ENCODE results near the gene DHRS3.

DHRS3 gene

DNA sequence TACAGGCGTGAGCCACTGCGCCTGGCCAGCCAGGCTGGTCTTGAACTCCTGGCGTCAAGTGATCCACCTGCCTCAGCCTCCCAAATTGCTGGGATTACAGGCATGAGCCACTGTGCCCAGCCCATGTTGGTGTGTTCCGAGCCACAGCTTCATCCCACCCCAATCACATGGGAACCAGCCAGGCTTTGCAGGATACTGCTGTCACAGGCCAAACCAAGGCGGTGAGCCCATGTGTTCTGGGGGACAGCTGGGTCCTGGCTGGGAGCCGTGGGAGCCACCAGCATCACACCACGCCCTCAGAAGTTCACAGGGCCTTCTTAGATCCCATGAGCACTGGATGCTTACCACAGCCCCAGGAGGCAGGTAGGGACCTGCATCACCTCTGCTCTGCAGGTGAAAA lies 56.9 kb downstream of the DHRS3 start:
- Histone ChIP-seq H3K27ac (ENCODE audit: low read depth, low read length) (no peak overlapping the region), H3K9me3 (ENCODE audit: control insufficient read depth, insufficient read depth, low read depth, low read length) (peaks cover 23% of the 10 kb centered on the region), H3K36me3 (ENCODE audit: control insufficient read depth, insufficient read depth, low read length) (no peaks in the 10 kb centered on the region), H3K4me1 (ENCODE audit: control insufficient read depth, insufficient read depth, low read length) (peaks cover 3% of the 10 kb centered on the region; the same call in 1 of the 2 replicates), H3K4me3 (ENCODE audit: low read depth, low read length) (no peak overlapping the region), H3K27me3 (ENCODE audit: control insufficient read depth, insufficient read depth, low read length) (no peaks in the 10 kb centered on the region), H3K9ac (ENCODE audit: low read length) (no peak overlapping the region)

DNA sequence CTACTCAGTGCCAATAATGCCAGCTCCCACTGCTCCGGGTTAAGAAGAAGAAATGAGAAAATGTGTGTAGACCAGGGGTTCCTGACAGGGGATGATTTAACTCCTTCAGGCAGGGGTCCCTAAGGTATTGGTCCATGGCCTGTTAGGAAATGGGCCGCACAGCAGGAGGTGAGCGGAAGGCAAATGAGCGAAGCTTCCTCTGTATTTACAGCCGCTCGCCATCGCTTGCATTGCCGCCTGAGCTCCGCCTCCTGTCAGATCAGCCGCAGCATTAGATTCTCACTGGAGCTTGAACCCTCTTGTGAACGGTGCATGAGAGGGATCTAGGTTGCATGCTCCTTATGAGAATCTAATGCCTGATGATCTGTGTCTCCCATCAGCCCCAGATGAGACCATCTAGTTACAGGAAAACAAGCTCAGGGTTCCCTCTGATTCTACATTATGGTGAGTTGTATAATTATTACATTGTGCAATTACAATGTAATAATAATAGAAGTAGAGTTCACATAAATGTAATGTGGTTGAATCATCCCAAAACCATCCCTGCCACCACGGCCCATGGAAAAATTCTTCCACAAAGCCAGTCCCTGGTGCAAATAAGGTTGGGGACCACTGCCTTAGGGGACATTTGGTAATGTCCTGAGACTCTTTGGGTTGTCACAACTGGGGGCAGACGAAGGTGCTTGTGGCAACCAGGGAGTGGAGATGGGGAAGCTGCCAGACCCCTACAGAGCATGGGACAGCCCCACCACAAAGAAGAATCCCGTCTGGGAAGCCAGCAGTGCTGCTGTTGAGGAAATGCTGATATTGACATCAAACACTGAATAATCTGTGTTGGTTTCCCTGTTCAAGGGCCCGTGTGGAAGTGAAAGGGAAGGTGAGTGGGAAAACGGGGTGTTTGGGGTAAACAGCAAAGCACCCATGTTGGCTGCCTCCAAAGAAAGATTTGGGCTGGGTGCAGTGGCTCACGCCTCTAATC lies 60.8 kb downstream of the DHRS3 start:
- H3K9ac ChIP-seq (ENCODE audit: low read length) = no peak overlapping the region
- no peak overlapping the region for H3K27ac ChIP-seq (ENCODE audit: low read depth, low read length)

DNA sequence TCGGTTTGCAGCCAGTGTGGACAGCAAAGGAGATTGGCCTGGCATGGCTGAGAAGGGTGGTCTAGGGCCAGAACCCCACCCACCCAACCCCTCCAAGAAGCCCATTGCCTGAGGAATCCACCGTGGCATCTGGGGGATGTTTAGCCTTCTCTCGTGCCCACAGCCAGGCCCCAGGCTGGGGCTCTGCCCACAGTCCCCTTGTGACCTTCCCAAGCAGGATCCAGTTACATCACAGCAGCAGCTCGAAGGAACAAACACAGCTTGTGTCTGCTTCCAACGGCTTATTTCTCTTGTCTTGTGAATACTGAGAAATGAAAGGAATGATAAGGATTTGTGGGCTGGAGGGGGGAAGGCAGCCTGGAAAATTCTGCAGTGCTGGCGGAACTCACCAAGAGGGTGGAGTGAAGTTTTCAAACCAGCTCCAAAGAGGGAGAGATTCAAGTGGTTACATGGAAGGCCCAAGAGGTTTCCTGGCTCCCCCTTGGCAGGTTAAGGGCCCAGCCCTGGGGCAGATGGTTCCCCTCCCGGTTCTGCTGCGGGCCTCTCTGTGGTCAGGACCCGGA lies 61.6 kb downstream of the DHRS3 start:
- Histone ChIP-seq H3K36me3 (ENCODE audit: control insufficient read depth, insufficient read depth, low read length) (no peaks in the 10 kb centered on the region), H3K4me1 (ENCODE audit: control insufficient read depth, insufficient read depth, low read length) (peaks cover 6% of the 10 kb centered on the region; the same call in 1 of the 2 replicates), H3K9me3 (ENCODE audit: control insufficient read depth, insufficient read depth, low read depth, low read length) (peaks cover 3% of the 10 kb centered on the region), H3K9ac (ENCODE audit: low read length) (no peak overlapping the region), H3K27me3 (ENCODE audit: control insufficient read depth, insufficient read depth, low read length) (no peaks in the 10 kb centered on the region), H3K27ac (ENCODE audit: low read depth, low read length) (no peak overlapping the region), H3K4me3 (ENCODE audit: low read depth, low read length) (no peak overlapping the region)

More for the DNA sequence above, 60.8 kb downstream of the DHRS3 start:
- peaks cover 6% of the 10 kb centered on the region; the same call in 1 of the 2 replicates for H3K4me1 ChIP-seq (ENCODE audit: control insufficient read depth, insufficient read depth, low read length)
- H3K9me3 ChIP-seq (ENCODE audit: control insufficient read depth, insufficient read depth, low read depth, low read length) = peaks cover 3% of the 10 kb centered on the region
- H3K36me3 ChIP-seq (ENCODE audit: control insufficient read depth, insufficient read depth, low read length) = no peaks in the 10 kb centered on the region
- no peaks in the 10 kb centered on the region for H3K27me3 ChIP-seq (ENCODE audit: control insufficient read depth, insufficient read depth, low read length)
- H3K4me3 ChIP-seq (ENCODE audit: low read depth, low read length) = no peak overlapping the region

DNA sequence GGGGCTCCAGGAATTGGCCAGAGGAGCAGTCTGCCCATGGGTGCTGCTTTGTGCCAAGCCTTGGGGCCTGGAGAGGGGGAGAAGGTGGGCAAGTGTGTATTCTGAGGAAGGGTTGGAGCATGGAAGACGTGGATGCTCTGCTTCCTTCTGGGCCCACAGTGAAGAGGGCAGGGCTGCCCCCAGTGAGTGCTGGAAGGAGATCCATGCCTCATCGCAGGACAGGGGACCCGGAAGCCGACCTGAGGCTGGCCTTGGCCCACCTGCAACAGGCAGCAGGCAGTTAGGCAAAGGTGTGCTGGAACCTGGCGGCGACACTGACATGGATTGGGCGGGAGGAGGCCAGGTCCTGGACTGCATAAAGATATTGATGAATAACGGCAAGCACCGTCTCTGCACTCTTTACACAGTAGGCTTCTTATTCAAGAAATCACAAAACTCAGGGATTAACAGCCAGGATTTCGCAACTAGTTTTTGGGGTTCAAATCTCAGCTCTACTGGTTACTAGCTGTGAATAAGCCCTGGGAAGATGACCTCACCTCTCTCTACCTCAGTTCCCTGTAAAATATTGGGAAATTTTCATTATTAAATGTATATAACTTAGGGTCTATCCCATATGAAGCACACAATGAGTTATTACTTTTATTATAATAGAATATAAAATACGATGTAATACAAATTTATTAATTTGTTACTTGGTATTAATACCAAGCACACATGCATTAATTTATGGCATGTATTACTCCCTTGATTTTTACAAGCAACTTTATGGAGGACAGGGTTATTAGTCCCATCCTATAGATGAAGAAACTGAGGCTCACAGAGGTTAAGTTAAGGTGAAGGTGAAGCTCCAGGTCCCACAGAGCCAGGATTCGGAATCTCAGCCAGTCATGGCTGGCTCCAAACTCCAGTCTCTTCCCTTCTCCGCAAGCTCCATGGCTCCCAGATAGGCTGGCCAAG lies 62.3 kb downstream of the DHRS3 start:
- Histone ChIP-seq H3K4me3 (ENCODE audit: low read depth, low read length) (no peak overlapping the region), H3K9ac (ENCODE audit: low read length) (no peak overlapping the region), H3K36me3 (ENCODE audit: control insufficient read depth, insufficient read depth, low read length) (no peaks in the 10 kb centered on the region), H3K27ac (ENCODE audit: low read depth, low read length) (no peak overlapping the region), H3K27me3 (ENCODE audit: control insufficient read depth, insufficient read depth, low read length) (no peaks in the 10 kb centered on the region), H3K9me3 (ENCODE audit: control insufficient read depth, insufficient read depth, low read depth, low read length) (peaks cover 3% of the 10 kb centered on the region), H3K4me1 (ENCODE audit: control insufficient read depth, insufficient read depth, low read length) (peaks cover 6% of the 10 kb centered on the region; the same call in 1 of the 2 replicates)

DNA sequence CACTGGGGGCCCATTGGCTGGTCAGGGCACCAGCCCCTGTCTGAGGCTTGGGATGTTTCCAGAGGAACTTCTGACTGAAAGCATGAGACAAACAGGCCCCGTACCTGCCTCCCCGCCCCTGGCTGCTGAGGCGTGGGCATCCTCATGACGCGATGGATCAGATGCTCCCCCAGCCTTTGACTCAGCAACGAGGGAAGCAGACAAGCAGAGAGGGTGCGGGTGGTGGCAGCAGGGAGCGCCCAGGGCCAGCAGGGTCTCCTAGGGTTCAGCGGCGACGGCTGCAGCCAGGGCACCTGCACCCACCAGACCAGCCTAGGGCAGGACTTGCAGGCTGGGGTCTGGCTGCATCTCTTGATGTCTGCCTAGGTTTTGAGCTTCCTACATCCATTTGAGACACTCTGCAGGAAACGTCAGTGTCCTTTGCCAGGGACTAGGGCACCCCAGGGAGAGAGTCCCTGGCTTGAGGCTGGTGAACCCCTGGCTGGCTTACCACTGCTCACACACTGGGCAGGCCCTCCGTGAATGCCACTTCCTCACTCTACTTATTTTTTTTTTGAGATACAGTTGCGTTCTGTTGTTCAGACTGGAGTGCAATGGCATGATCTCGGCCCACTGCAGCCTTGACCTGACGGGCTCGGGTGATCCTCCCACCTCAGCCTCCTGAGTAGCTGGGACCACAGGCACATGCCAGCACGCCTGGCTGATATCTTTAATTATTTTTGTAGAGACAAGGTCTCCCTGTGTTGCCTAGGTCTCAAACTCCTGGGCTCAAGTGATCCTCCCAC lies 63.3 kb downstream of the DHRS3 start:
- Histone ChIP-seq H3K4me3 (ENCODE audit: low read depth, low read length) (no peak overlapping the region), H3K4me1 (ENCODE audit: control insufficient read depth, insufficient read depth, low read length) (peaks cover 9% of the 10 kb centered on the region; the same call in 1 of the 2 replicates), H3K36me3 (ENCODE audit: control insufficient read depth, insufficient read depth, low read length) (no peaks in the 10 kb centered on the region), H3K9me3 (ENCODE audit: control insufficient read depth, insufficient read depth, low read depth, low read length) (peaks cover 3% of the 10 kb centered on the region), H3K27me3 (ENCODE audit: control insufficient read depth, insufficient read depth, low read length) (no peaks in the 10 kb centered on the region), H3K27ac (ENCODE audit: low read depth, low read length) (no peak overlapping the region), H3K9ac (ENCODE audit: low read length) (no peak overlapping the region)

DNA sequence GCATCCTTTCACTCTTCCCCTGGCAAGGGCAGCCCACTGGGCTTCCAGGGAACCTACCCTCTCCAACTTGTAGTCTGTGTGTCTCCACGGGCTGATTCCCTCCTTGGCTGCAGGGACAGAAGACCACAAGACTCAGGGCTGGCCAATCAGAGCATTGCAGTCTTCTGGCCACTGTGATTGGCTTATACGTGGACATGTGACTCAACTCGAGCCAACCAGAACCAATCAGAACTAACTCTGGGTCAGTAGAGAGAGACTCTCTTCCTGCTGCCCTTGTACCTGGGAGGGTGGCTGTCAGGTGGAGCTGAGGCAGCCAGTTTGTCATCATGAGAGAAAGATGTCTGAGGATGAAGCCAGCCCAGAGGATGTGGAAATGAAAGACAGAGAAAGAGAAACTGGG lies 64.0 kb downstream of the DHRS3 start:
- Histone ChIP-seq H3K4me3 (ENCODE audit: low read depth, low read length) (no peak overlapping the region), H3K27me3 (ENCODE audit: control insufficient read depth, insufficient read depth, low read length) (no peaks in the 10 kb centered on the region), H3K9me3 (ENCODE audit: control insufficient read depth, insufficient read depth, low read depth, low read length) (peaks cover 3% of the 10 kb centered on the region), H3K9ac (ENCODE audit: low read length) (no peak overlapping the region), H3K36me3 (ENCODE audit: control insufficient read depth, insufficient read depth, low read length) (no peaks in the 10 kb centered on the region), H3K4me1 (ENCODE audit: control insufficient read depth, insufficient read depth, low read length) (peaks cover 13% of the 10 kb centered on the region; the same call in 1 of the 2 replicates), H3K27ac (ENCODE audit: low read depth, low read length) (no peak overlapping the region)

DNA sequence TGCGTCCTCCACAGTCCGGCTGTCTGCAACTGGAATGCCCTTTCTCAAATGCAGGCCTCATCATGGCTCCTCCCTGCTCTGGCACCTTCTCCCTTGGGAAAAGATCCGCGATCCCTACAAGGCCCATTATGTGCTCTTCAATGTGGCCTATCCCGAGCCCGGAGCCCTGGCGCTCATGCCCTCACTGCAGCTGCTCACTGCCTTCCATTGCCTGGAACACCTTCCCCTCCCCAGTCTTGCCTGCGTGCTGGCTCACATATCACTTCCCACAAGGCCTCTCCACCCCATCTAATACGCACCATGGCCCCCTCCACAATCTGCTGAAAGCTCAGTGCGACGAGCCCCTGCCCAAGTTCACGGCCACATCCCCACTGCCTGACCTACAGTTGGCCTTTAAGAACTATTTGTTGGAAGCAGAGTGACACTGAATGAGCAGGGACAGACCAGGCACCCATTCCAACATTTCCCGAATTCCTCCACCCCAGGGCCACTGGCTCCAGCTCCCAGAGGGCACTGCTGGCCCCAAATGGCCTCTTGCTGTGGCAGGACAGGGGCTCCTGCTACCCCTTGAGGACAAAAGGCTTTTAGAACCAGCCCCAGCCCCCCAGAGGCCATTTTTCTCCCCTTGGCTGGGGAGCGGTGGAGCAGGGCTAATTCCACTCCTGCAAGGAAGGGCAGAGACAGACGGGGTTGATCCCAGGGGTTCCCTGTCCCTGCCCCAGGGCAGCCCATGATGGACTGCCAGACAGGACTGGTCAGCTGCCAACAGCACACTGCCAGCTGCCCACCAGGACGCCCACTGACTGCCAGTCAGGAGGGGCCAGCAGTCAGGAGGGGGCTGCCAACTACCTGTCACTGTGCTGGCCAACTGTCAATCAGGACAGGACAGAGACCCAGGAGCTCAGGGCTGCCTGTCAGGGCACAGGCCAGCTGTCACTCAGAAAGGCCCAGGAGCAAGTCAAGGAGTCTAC lies 64.8 kb downstream of the DHRS3 start:
- H3K27ac ChIP-seq (ENCODE audit: low read depth, low read length) = no peak overlapping the region
- H3K9me3 ChIP-seq (ENCODE audit: control insufficient read depth, insufficient read depth, low read depth, low read length) = peaks cover 3% of the 10 kb centered on the region
- no peak overlapping the region for H3K9ac ChIP-seq (ENCODE audit: low read length)
- no peaks in the 10 kb centered on the region for H3K36me3 ChIP-seq (ENCODE audit: control insufficient read depth, insufficient read depth, low read length)
- H3K4me1 ChIP-seq (ENCODE audit: control insufficient read depth, insufficient read depth, low read length) = peaks cover 13% of the 10 kb centered on the region; the same call in 1 of the 2 replicates
- H3K4me3 ChIP-seq (ENCODE audit: low read depth, low read length) = no peak overlapping the region
- no peaks in the 10 kb centered on the region for H3K27me3 ChIP-seq (ENCODE audit: control insufficient read depth, insufficient read depth, low read length)

DNA sequence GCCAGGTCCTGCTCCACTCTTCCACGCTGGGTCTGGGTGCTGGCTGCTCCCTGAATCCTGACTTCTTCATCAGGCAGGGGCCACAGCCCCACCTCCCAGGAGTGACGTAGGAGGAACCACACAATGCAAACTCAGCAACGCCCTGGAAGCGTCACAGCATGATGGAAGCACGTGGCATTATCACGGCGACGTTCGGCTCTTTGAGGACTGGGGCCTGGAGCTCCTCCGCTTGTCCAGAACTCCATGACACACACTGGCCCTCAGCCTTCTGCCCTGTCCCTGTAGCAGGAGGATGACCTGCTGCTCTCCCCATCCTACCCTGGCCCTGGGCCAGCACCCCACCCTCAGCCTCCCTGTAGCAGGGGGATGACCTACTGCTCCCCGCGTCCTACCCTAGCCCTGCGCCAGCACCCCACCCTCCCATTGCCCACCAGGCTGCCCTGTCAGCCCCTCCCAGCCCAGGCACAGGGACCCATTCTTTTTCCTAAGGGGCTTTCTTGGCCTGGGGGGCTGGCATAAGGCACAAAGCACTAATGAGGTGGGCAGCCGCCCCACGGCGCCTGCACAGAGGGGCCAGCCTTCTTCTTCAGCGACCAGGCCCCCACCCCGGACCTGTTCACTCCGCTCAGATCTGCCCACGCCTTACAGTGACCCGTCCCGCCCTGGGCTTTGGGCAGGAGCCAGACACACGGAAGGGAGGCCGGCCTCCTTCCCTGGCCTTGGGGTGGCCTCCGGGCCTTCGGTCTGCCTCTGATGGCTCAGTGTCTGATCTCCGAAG lies 65.7 kb downstream of the DHRS3 start:
- H3K27me3 ChIP-seq (ENCODE audit: control insufficient read depth, insufficient read depth, low read length) = no peaks in the 10 kb centered on the region
- H3K27ac ChIP-seq (ENCODE audit: low read depth, low read length) = no peak overlapping the region
- H3K36me3 ChIP-seq (ENCODE audit: control insufficient read depth, insufficient read depth, low read length) = no peaks in the 10 kb centered on the region
- no peak overlapping the region for H3K4me3 ChIP-seq (ENCODE audit: low read depth, low read length)
- H3K4me1 ChIP-seq (ENCODE audit: control insufficient read depth, insufficient read depth, low read length) = peaks cover 13% of the 10 kb centered on the region; the same call in 1 of the 2 replicates
- no peak overlapping the region for H3K9ac ChIP-seq (ENCODE audit: low read length)
- H3K9me3 ChIP-seq (ENCODE audit: control insufficient read depth, insufficient read depth, low read depth, low read length) = no peaks in the 10 kb centered on the region

DNA sequence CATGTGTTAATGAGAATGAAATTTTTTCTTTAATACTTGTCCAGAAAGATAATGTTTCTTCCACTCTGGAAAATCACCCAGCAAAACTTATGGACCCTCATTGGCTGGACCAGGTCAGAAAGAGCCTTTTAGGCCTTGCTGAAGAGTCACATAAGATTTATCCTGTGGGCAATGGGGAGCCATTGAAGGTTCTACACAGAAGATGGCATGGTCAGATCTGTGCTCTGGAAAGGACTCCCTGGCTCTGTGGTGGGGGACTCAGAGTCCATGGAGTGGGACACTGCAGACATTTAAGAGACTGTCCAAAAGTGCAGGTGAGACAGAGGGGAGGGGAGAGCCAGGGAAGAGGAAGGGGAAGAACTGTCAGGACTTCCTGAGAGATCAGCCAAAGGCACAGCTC lies 66.4 kb downstream of the DHRS3 start:
- Histone ChIP-seq H3K36me3 (ENCODE audit: control insufficient read depth, insufficient read depth, low read length) (no peaks in the 10 kb centered on the region), H3K27ac (ENCODE audit: low read depth, low read length) (no peak overlapping the region), H3K9me3 (ENCODE audit: control insufficient read depth, insufficient read depth, low read depth, low read length) (no peaks in the 10 kb centered on the region), H3K4me3 (ENCODE audit: low read depth, low read length) (no peak overlapping the region), H3K4me1 (ENCODE audit: control insufficient read depth, insufficient read depth, low read length) (peaks cover 12% of the 10 kb centered on the region; the same call in 1 of the 2 replicates), H3K9ac (ENCODE audit: low read length) (no peak overlapping the region), H3K27me3 (ENCODE audit: control insufficient read depth, insufficient read depth, low read length) (no peaks in the 10 kb centered on the region)

Measured in HUES6 (cell line).